ENCODE results near the gene WIPF3. TPM values are rescaled to one million over a fixed set of nuclear protein-coding genes. Genes with fewer than 3 reads are reported as not detected.
"Not testable (repeated sequence)": the region's sequence is repeated elsewhere in the genome, so short reads cannot be mapped to it uniquely, and the experiment has no call there.

Gene WIPF3
- total RNA-seq, 1 donor from 2014 or later: 7.3 TPM

DNA sequence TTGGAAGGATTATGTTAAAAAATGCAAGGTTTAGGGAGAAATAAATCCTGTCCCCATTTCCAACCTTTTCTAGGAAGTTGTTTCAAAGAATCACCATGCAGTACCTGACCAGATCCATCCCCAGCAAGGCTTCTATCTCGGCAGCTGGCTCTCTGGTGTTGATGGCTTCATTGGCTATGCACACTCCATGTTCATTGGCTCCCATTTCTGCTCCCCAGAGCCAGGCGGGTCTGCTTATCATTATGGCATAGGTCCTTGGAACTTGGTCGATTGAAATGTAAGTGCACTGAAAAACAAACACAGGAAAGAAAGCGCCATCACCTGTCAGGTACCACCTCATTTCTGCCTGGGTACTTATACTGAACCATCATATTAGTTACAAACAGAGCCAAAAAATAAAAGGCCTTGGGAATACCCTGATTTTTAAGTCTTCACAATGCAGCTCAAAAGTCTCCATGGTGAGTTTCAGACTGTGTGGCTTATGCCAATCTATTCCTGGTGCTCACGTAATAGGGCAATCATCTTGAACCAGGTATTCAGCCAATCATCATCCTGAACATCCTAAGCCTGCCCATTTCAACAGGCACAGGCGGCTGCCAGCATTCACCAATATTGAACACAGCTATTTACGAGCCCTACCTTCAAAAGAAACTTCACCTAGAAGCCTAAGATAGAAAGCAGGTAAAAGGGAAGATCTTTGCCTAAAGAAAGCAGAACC lies 148.9 kb downstream of the WIPF3 start:
- Mint-ChIP-seq H3K27ac (no peak overlapping the region), H3K27me3 (ENCODE audit: low read depth) (no peaks in the 10 kb centered on the region), H3K9me3 (no peaks in the 10 kb centered on the region), H3K4me3 (no peak overlapping the region), H3K36me3 (peaks cover 40% of the 10 kb centered on the region), H3K4me1 (no peaks in the 10 kb centered on the region)
- TF ChIP-seq, protein P1, sequence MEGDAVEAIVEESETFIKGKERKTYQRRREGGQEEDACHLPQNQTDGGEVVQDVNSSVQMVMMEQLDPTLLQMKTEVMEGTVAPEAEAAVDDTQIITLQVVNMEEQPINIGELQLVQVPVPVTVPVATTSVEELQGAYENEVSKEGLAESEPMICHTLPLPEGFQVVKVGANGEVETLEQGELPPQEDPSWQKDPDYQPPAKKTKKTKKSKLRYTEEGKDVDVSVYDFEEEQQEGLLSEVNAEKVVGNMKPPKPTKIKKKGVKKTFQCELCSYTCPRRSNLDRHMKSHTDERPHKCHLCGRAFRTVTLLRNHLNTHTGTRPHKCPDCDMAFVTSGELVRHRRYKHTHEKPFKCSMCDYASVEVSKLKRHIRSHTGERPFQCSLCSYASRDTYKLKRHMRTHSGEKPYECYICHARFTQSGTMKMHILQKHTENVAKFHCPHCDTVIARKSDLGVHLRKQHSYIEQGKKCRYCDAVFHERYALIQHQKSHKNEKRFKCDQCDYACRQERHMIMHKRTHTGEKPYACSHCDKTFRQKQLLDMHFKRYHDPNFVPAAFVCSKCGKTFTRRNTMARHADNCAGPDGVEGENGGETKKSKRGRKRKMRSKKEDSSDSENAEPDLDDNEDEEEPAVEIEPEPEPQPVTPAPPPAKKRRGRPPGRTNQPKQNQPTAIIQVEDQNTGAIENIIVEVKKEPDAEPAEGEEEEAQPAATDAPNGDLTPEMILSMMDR (IDR thresholded peaks at IDR 0.05; ENCODE audit: unreplicated experiment): no peak
- DNase-seq (ENCODE audit: low spot score in 2 of 2, unreplicated experiment in 2 of 2): no peak

DNA sequence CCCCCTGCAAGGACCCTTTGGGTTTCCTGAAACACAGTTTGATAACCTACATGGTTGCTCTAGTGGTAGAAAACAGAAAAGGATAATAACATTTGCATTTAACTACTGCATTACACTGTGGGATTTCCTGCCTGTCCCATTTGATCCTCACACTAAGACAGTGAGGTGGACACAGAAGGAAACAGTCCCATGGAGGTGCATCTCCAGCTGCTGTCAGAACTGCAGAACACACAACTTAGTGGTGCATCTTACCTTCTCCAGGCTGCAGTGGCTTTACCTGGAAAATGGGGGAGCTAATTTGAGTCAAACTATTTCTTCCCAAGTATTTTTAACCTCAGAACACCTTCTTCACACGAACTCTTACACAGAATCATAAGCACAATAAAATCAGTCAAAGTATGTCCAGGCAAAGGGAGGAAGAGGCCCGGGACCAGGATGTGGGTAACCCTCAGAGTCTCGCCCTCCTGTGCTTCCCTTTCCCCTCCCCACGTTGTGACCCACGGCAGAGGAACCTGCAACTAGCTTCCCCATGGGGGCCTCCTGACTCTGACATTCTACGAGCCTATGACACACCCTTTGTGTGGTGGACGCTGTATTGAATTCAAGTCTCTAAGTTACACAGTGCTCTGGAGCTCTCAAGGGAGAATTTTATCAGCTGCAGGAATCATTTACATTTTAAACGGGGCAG lies 149.6 kb downstream of the WIPF3 start:
- Mint-ChIP-seq H3K36me3 (peaks cover 44% of the 10 kb centered on the region), H3K27ac (no peak overlapping the region), H3K9me3 (no peaks in the 10 kb centered on the region), H3K27me3 (ENCODE audit: low read depth) (no peaks in the 10 kb centered on the region), H3K4me3 (no peak overlapping the region), H3K4me1 (no peaks in the 10 kb centered on the region)
- TF ChIP-seq, protein P1 (IDR thresholded peaks at IDR 0.05; ENCODE audit: unreplicated experiment): no peak
- no peak for DNase-seq (ENCODE audit: low spot score in 2 of 2, unreplicated experiment in 2 of 2)

DNA sequence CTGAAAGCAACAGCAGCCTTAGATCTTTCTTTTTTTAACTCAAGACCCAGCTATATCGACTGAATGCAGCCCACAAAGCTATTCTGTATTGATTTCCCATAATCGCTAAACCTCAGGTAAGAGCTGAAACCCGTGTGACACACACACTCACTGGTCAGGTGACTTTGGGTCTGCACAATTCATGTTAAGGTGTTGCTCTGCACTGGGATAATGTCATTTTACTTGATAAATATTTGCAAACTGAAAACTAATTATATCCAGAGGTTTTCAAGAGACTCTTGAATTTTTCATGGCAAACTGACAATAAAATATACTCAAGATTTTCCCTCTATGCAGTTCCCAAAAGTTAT lies 150.2 kb downstream of the WIPF3 start:
- TF ChIP-seq, protein P1 (IDR thresholded peaks at IDR 0.05; ENCODE audit: unreplicated experiment): no peak
- DNase-seq (ENCODE audit: low spot score in 2 of 2, unreplicated experiment in 2 of 2): no peak
- H3K9me3 Mint-ChIP-seq: no peaks in the 10 kb centered on the region
- no peak overlapping the region for H3K27ac Mint-ChIP-seq
- H3K36me3 Mint-ChIP-seq: peaks cover 40% of the 10 kb centered on the region
- H3K27me3 Mint-ChIP-seq (ENCODE audit: low read depth): no peaks in the 10 kb centered on the region
- H3K4me3 Mint-ChIP-seq: no peak overlapping the region
- no peaks in the 10 kb centered on the region for H3K4me1 Mint-ChIP-seq

DNA sequence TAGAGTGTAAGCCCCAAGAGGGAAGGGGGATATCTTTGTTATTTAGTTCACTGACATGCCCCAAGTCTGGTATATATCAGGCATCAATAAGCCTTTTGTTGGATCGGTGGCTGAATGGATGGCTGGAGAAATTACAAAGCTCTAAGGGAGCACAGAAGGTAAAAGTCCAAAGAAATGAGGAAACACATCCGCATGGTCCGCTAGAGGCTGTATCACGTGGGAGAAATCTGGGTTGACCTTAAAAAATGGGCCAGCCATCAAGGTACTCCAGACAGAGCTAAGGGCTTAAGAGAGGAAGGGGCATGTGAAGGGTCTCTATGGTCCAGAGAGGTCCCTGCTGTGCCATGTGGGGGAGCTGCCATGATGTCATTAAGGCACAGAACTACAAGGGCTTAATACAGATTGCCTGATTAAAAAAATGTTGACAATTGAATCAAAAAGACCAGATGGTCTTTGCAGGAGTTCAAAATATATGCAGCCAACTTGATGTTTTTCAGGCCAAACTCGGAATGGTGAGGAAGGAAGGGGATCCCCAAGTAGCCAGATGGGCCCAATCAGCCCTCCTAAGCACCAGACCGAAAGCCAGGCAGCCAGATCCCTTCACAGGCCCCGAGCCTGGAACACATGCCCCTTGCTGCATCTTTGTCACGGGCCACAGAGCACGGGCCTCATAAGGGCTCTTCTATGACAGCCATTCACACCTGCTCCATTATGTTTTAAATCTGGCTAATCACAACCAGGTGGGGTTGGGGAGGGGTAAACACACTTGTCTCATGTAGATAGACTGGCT lies 151.4 kb downstream of the WIPF3 start:
- no peak for DNase-seq (ENCODE audit: low spot score in 2 of 2, unreplicated experiment in 2 of 2)
- Mint-ChIP-seq H3K4me3 (no peak overlapping the region), H3K27ac (no peak overlapping the region), H3K27me3 (ENCODE audit: low read depth) (no peaks in the 10 kb centered on the region), H3K36me3 (peaks cover 34% of the 10 kb centered on the region), H3K4me1 (no peaks in the 10 kb centered on the region), H3K9me3 (peaks cover 3% of the 10 kb centered on the region)
- TF ChIP-seq, protein P1 (IDR thresholded peaks at IDR 0.05; ENCODE audit: unreplicated experiment): no peak

DNA sequence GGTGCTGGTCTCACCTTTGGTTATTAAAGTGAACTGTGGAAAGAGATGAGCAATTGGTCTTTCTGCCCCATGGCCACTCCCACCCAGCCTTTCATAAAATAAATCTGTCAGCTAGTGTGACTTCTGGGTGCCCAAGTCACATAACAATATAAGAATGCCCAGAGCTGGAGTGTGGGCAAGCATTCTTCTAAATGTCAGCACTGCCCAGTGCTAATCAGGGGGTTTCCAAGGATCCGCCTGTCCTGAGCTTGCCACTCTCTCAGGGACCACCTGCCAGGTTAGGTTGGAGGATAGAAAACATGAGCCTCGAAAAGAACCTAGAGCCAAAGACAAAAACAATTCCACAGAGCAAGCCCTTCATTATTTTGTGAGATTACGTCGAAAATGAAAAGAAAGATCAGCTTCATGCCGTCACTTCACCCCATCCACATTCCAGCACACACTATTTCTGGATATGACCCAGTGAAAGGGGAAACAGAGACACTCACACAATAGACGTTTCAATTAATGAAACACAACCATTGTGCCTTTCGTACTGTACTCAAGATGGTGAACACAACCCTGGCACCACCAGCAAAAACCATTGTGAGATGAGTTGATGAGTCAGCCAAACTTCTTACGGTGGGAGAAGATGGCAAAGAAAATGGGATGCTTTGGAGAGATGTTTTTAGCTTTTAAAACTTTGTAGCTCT lies 152.5 kb downstream of the WIPF3 start:
- H3K27me3 Mint-ChIP-seq (ENCODE audit: low read depth): no peaks in the 10 kb centered on the region
- H3K4me1 Mint-ChIP-seq: no peaks in the 10 kb centered on the region
- peaks cover 36% of the 10 kb centered on the region for H3K36me3 Mint-ChIP-seq

DNA sequence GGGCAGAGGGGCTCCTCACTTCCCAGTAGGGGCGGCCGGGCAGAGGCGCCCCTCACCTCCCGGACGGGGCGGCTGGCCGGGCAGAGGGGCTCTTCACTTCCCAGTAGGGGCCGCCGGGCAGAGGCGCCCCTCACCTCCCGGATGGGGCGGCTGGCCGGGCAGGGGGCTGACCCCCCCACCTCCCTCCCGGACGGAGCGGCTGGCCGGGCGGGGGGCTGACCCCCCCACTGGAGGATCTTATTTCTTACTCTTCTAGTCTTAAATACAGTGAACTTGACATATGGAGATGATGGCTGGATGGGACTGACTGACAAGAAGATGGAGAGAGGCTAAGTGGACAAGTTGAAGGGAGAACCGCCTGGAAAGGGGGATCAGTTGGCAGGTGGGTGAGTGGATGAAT lies 155.3 kb downstream of the WIPF3 start:
- H3K36me3 Mint-ChIP-seq: peaks cover 39% of the 10 kb centered on the region
- not testable (repeated sequence) for H3K4me1 Mint-ChIP-seq; DNase-seq (ENCODE audit: low spot score in 2 of 2, unreplicated experiment in 2 of 2)

More for the DNA sequence above, 152.5 kb downstream of the WIPF3 start:
- no peak overlapping the region for H3K4me3 Mint-ChIP-seq
- TF ChIP-seq, protein P1 (IDR thresholded peaks at IDR 0.05; ENCODE audit: unreplicated experiment): no peak
- no peak overlapping the region for H3K27ac Mint-ChIP-seq
- peaks cover 3% of the 10 kb centered on the region for H3K9me3 Mint-ChIP-seq
- DNase-seq (ENCODE audit: low spot score in 2 of 2, unreplicated experiment in 2 of 2): no peak

More for the DNA sequence above, 155.3 kb downstream of the WIPF3 start:
- not testable (repeated sequence) for H3K4me3 Mint-ChIP-seq; H3K27ac Mint-ChIP-seq; H3K27me3 Mint-ChIP-seq (ENCODE audit: low read depth); H3K9me3 Mint-ChIP-seq

Data from mesothelial cell of epicardium (in vitro differentiated cells).